ENCODE results near the gene EMILIN1. TPM values are rescaled to one million over a fixed set of nuclear protein-coding genes. Genes with fewer than 3 reads are reported as not detected.
"Not testable (repeated sequence)": the region's sequence is repeated elsewhere in the genome, so short reads cannot be mapped to it uniquely, and the experiment has no call there.

Gene EMILIN1
- total RNA-seq, 2 experiments from 2014 or later: 1.1 to 1.4 TPM

DNA sequence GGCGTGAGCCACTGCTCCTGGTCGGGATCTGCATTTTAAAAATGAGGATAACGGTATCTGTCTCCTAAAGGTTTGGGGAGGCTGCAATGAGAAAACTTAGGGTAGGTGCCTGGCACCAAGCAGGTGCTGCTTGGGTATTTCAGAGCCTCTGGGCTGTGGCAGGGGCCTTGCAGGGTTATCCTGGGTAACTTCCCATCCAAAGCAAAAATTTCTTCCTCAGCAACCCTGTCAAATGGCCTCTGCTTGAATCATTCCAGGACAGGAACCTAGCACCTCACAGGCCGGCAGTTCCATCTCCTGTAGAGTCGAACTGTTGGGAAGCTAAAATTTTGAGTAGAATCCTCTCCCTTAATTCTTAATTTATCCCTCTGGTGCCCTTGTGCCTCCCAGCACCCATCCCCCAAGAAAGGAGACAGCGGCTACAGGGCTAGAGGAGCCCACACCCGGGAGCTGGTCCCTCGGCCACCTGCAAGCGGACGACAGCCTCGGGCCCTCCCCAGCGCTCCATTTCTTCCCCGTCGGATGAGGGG lies 39.6 kb downstream of the EMILIN1 start:
- Mint-ChIP-seq H3K4me3 (no peak overlapping the region), H3K4me1 (ENCODE audit: low read depth) (peaks cover 10% of the 10 kb centered on the region), H3K36me3 (ENCODE audit: low read depth) (no peaks in the 10 kb centered on the region), H3K27ac (no peak overlapping the region), H3K9me3 (ENCODE audit: insufficient read depth) (no peaks in the 10 kb centered on the region), H3K27me3 (ENCODE audit: low read depth) (peaks cover 45% of the 10 kb centered on the region)
- POLR2A ChIA-PET: no interaction called here
- CTCF ChIA-PET: no interaction called here
- ATAC-seq (no peak), DNase-seq (no peak)

GRCh38 chr2:27118525-27119329 lies 40.3 kb downstream of the EMILIN1 start, which contains the start of gene CGREF1:
Gene CGREF1, minus strand, starts transcription at chr2:27119128. Its CDS starts 14,762 bp downstream, at chr2:27104366.
- ChIA-PET CTCF (no interaction called here), POLR2A (no interaction called here)
- no peak within 1 kb of the TSS for H3K27ac Mint-ChIP-seq
- no peak for DNase-seq
- H3K27me3 Mint-ChIP-seq (ENCODE audit: low read depth): peaks cover 47% of the 10 kb centered on the region
- peaks cover 14% of the 10 kb centered on the region for H3K4me1 Mint-ChIP-seq (ENCODE audit: low read depth)
- H3K9me3 Mint-ChIP-seq (ENCODE audit: insufficient read depth): no peaks in the 10 kb centered on the region
- no peak for ATAC-seq
- H3K4me3 Mint-ChIP-seq: peak within 1 kb of the TSS; percentile 60
- H3K36me3 Mint-ChIP-seq (ENCODE audit: low read depth): no peaks in the 10 kb centered on the region

GRCh38 chr2:27119330-27119670 lies 40.9 kb downstream of the EMILIN1 start:
- Mint-ChIP-seq H3K4me1 (ENCODE audit: low read depth) (peaks cover 17% of the 10 kb centered on the region), H3K27me3 (ENCODE audit: low read depth) (peaks cover 47% of the 10 kb centered on the region), H3K4me3 (peak overlapping the region; percentile 60)
- CTCF ChIA-PET; ATAC-seq; H3K27ac Mint-ChIP-seq; DNase-seq; POLR2A ChIA-PET; H3K9me3 Mint-ChIP-seq (ENCODE audit: insufficient read depth); H3K36me3 Mint-ChIP-seq (ENCODE audit: low read depth): not testable (repeated sequence)

DNA sequence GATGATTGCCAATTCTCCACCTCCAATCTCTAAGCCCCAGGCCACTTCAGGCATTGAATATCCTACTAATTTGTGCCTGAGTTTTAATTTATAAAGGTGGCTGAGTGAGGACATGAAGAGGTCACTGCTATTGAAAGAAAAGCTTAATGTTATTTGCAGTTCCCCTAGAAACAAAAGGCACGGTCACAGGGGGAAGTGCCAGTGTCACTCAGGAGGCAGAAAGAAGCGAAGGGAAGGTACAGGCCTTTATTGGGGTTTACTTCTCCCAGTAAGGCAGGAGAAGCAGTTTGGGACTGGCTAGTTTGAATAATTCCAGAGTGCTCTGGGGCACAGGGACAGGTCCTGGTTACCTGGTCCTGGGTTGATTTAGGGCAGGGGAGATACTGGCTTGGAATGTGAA lies 43.5 kb downstream of the EMILIN1 start:
- H3K4me3 Mint-ChIP-seq: no peak overlapping the region
- H3K27me3 Mint-ChIP-seq (ENCODE audit: low read depth): peaks cover 47% of the 10 kb centered on the region
- ChIA-PET CTCF (interaction anchor here (0.8 to 2.2 kb wide), 3 partner anchors 70 to 181 kb away, joined by 3 to 6 read pairs (median 3); no protein-coding TSS in a partner anchor), POLR2A (interaction anchor here (3.9 kb wide), 1 partner anchor 11 kb away, joined by 31 read pairs; the partner anchor contains the start of gene PREB)
- DNase-seq (no peak), ATAC-seq (no peak)
- no peaks in the 10 kb centered on the region for H3K36me3 Mint-ChIP-seq (ENCODE audit: low read depth)
- peaks cover 17% of the 10 kb centered on the region for H3K4me1 Mint-ChIP-seq (ENCODE audit: low read depth)
- H3K27ac Mint-ChIP-seq: no peak overlapping the region
- no peaks in the 10 kb centered on the region for H3K9me3 Mint-ChIP-seq (ENCODE audit: insufficient read depth)

GRCh38 chr2:27122791-27123190 lies 44.4 kb downstream of the EMILIN1 start:
- no peak for ATAC-seq
- DNase-seq: no peak
- Mint-ChIP-seq H3K9me3 (ENCODE audit: insufficient read depth) (no peaks in the 10 kb centered on the region), H3K27ac (peak overlapping the region; percentile 71), H3K27me3 (ENCODE audit: low read depth) (peaks cover 42% of the 10 kb centered on the region), H3K36me3 (ENCODE audit: low read depth) (no peaks in the 10 kb centered on the region), H3K4me3 (peak overlapping the region; percentile 77), H3K4me1 (ENCODE audit: low read depth) (peaks cover 17% of the 10 kb centered on the region)
- ChIA-PET CTCF (interaction anchor here (0.8 to 3.3 kb wide), 6 partner anchors 10 to 180 kb away, joined by 3 to 26 read pairs (median 6); partner anchors contain the start of genes KHK and PREB), POLR2A (interaction anchor here (3.9 kb wide), 1 partner anchor 10 kb away, joined by 31 read pairs; the partner anchor contains the start of gene PREB)

- ChIA-PET CTCF (interaction anchor here (1.3 to 3.3 kb wide), 6 partner anchors 10 to 180 kb away, joined by 4 to 26 read pairs (median 6); partner anchors contain the start of genes KHK and PREB), POLR2A (interaction anchor here (3.9 kb wide), 1 partner anchor 9 kb away, joined by 31 read pairs; the partner anchor contains the start of gene PREB)
- Mint-ChIP-seq H3K27me3 (ENCODE audit: low read depth) (peaks cover 37% of the 10 kb centered on the region), H3K9me3 (ENCODE audit: insufficient read depth) (no peaks in the 10 kb centered on the region), H3K4me1 (ENCODE audit: low read depth) (peaks cover 14% of the 10 kb centered on the region), H3K4me3 (peak within 1 kb of the TSS; percentile 77), H3K36me3 (ENCODE audit: low read depth) (peaks cover under 1% of the 10 kb centered on the region), H3K27ac (peak within 1 kb of the TSS; percentile 71)
- DNase-seq (peak; percentile 51), ATAC-seq (peak; percentile 92)
Measured at GRCh38 chr2:27123302-27124150, 45.1 kb downstream of the EMILIN1 start, which contains the start of gene ABHD1. Gene ABHD1, plus strand, starts transcription at chr2:27123815. Its CDS starts 134 bp downstream, at chr2:27123949.

GRCh38 chr2:27125104-27125503 lies 46.7 kb downstream of the EMILIN1 start:
- CTCF ChIA-PET: interaction anchor here (1.3 to 3.3 kb wide), 3 partner anchors 8 to 155 kb away, joined by 4 to 26 read pairs (median 7); partner anchors contain the start of gene PREB
- H3K27me3 Mint-ChIP-seq (ENCODE audit: low read depth): peaks cover 25% of the 10 kb centered on the region
- no peak overlapping the region for H3K4me3 Mint-ChIP-seq
- H3K36me3 Mint-ChIP-seq (ENCODE audit: low read depth): peaks cover 10% of the 10 kb centered on the region
- ATAC-seq (no peak), DNase-seq (no peak)
- no peak overlapping the region for H3K27ac Mint-ChIP-seq
- H3K4me1 Mint-ChIP-seq (ENCODE audit: low read depth): peaks cover 9% of the 10 kb centered on the region
- POLR2A ChIA-PET: interaction anchor here (3.9 kb wide), 1 partner anchor 8 kb away, joined by 31 read pairs; the partner anchor contains the start of gene PREB
- no peaks in the 10 kb centered on the region for H3K9me3 Mint-ChIP-seq (ENCODE audit: insufficient read depth)

- DNase-seq: no peak
- ChIA-PET POLR2A (no interaction called here), CTCF (interaction anchor here (0.9 kb wide), 1 partner anchor 31 kb away, joined by 3 read pairs; no protein-coding TSS in a partner anchor)
- Mint-ChIP-seq H3K4me3 (no peak overlapping the region), H3K4me1 (ENCODE audit: low read depth) (peaks cover 9% of the 10 kb centered on the region), H3K9me3 (ENCODE audit: insufficient read depth) (no peaks in the 10 kb centered on the region), H3K27me3 (ENCODE audit: low read depth) (peaks cover 16% of the 10 kb centered on the region), H3K27ac (no peak overlapping the region), H3K36me3 (ENCODE audit: low read depth) (peaks cover 20% of the 10 kb centered on the region)
- no peak for ATAC-seq
Measured at GRCh38 chr2:27126252-27126710, 47.9 kb downstream of the EMILIN1 start.

- Mint-ChIP-seq H3K27me3 (ENCODE audit: low read depth) (peaks cover 1% of the 10 kb centered on the region), H3K36me3 (ENCODE audit: low read depth) (peaks cover 32% of the 10 kb centered on the region), H3K4me1 (ENCODE audit: low read depth) (peaks cover 15% of the 10 kb centered on the region), H3K9me3 (ENCODE audit: insufficient read depth) (no peaks in the 10 kb centered on the region), H3K27ac (no peak overlapping the region), H3K4me3 (no peak overlapping the region)
- ATAC-seq (no peak), DNase-seq (no peak)
- ChIA-PET CTCF (no interaction called here), POLR2A (no interaction called here)
Measured at GRCh38 chr2:27127883-27128667, 49.7 kb downstream of the EMILIN1 start.

GRCh38 chr2:27128668-27129571 lies 50.5 kb downstream of the EMILIN1 start:
- H3K9me3 Mint-ChIP-seq (ENCODE audit: insufficient read depth): no peaks in the 10 kb centered on the region
- ATAC-seq (no peak), DNase-seq (no peak)
- ChIA-PET CTCF (no interaction called here), POLR2A (interaction anchor here (0.7 kb wide), 1 partner anchor 18 kb away, joined by 3 read pairs; no protein-coding TSS in a partner anchor)
- peaks cover 17% of the 10 kb centered on the region for H3K4me1 Mint-ChIP-seq (ENCODE audit: low read depth)
- no peaks in the 10 kb centered on the region for H3K27me3 Mint-ChIP-seq (ENCODE audit: low read depth)
- H3K36me3 Mint-ChIP-seq (ENCODE audit: low read depth): peaks cover 40% of the 10 kb centered on the region
- peak overlapping the region; percentile 18 for H3K27ac Mint-ChIP-seq
- no peak overlapping the region for H3K4me3 Mint-ChIP-seq
